HEK293 (cell line): ENCODE data around the gene RIGI.
"Not testable (repeated sequence)": the region's sequence is repeated elsewhere in the genome, so short reads cannot be mapped to it uniquely, and the experiment has no call there.

Experiments used
- GLI4 ChIP-seq: fragments of 450-650 bp; formaldehyde crosslinking; IDR thresholded peaks from 2 replicates; pipeline ENCODE4 v1.5.1; 2016; ENCODE audit warnings: missing biosample characterization, missing genetic modification characterization
- HOXC10 ChIP-seq: sonication (generic); formaldehyde crosslinking; IDR thresholded peaks from 2 replicates; pipeline ENCODE4 v1.8.1; 2023; ENCODE audit warnings: mild to moderate bottlenecking, missing genetic modification reagents
- MZF1 ChIP-seq: fragments of 450-650 bp; formaldehyde crosslinking; IDR thresholded peaks from 2 replicates; pipeline ENCODE4 v1.5.1; 2017; ENCODE audit warnings: missing biosample characterization, missing genetic modification characterization, borderline replicate concordance
- TRIM28 ChIP-seq: IDR thresholded peaks from 2 replicates; pipeline ENCODE4 v1.6.1; 2011; ENCODE audit warnings: low read length, control low read depth, borderline replicate concordance
- ZBTB7A ChIP-seq: fragments of 450-650 bp; formaldehyde crosslinking; IDR thresholded peaks from 2 replicates; pipeline ENCODE4 v1.5.1; 2016; ENCODE audit warnings: low read depth, missing biosample characterization, missing genetic modification characterization
- ZNF155 ChIP-seq: fragments of 450-650 bp; formaldehyde crosslinking; IDR thresholded peaks from 2 replicates; pipeline ENCODE4 v1.5.1; 2016; ENCODE audit warnings: missing biosample characterization, missing genetic modification characterization
- ZNF174 ChIP-seq: fragments of 450-650 bp; formaldehyde crosslinking; IDR thresholded peaks from 2 replicates; pipeline ENCODE4 v1.5.0; 2017; ENCODE audit warnings: missing biosample characterization, mild to moderate bottlenecking, missing genetic modification characterization
- ZNF302 ChIP-seq: fragments of 450-650 bp; formaldehyde crosslinking; IDR thresholded peaks from 2 replicates; pipeline ENCODE4 v1.5.1; 2016; ENCODE audit warnings: missing biosample characterization, missing genetic modification characterization, low read depth
- ZNF658 ChIP-seq: fragments of 450-650 bp; formaldehyde crosslinking; IDR thresholded peaks from 2 replicates; pipeline ENCODE4; 2016; ENCODE audit warnings: missing biosample characterization, missing genetic modification characterization
- TF ChIP-seq, protein P1 (sequence below): fragments of 450-650 bp; formaldehyde crosslinking; IDR thresholded peaks from 2 replicates; pipeline ENCODE4 v1.5.1; 2016; ENCODE audit warnings: missing biosample characterization, missing genetic modification characterization
- TF ChIP-seq, protein P2 (sequence below): fragments of 450-650 bp; formaldehyde crosslinking; IDR thresholded peaks from 2 replicates; pipeline ENCODE4 v1.5.1; 2016; ENCODE audit warnings: missing biosample characterization, missing genetic modification characterization
- TF ChIP-seq, protein P3 (sequence below): fragments of 450-650 bp; formaldehyde crosslinking; IDR thresholded peaks from 2 replicates; pipeline ENCODE4 v1.5.1; 2017; ENCODE audit warnings: missing biosample characterization, missing genetic modification characterization

DNA sequence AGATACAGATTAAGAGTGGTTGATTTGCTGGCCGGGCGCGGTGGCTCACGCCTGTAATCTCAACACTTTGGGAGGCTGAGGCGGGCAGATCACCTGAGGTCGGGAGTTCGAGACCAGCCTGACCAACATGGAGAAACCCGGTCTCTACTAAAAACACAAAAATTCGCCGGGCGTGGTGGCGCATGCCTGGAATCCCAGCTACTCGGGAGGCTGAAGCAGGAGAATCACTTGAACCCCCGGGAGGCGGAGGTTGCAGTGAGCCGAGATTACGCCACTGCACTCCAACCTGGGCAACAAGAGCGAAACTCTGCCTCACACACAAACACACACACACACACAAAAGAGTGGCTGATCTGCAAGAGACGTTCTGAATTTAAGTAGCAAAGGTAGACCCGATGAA is 22.2 kb upstream of the RIGI start:
- TF ChIP-seq GLI4; ZNF658 (tag by site-specific recombination); MZF1 (tag by site-specific recombination); ZNF155 (tag by site-specific recombination); ZNF302 (tag by site-specific recombination); HOXC10 (CRISPR knock-in tag); TRIM28; ZNF174 (tag by site-specific recombination); ZBTB7A (tag by site-specific recombination): not testable (repeated sequence)
- TF ChIP-seq, protein P1, sequence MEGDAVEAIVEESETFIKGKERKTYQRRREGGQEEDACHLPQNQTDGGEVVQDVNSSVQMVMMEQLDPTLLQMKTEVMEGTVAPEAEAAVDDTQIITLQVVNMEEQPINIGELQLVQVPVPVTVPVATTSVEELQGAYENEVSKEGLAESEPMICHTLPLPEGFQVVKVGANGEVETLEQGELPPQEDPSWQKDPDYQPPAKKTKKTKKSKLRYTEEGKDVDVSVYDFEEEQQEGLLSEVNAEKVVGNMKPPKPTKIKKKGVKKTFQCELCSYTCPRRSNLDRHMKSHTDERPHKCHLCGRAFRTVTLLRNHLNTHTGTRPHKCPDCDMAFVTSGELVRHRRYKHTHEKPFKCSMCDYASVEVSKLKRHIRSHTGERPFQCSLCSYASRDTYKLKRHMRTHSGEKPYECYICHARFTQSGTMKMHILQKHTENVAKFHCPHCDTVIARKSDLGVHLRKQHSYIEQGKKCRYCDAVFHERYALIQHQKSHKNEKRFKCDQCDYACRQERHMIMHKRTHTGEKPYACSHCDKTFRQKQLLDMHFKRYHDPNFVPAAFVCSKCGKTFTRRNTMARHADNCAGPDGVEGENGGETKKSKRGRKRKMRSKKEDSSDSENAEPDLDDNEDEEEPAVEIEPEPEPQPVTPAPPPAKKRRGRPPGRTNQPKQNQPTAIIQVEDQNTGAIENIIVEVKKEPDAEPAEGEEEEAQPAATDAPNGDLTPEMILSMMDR = not testable (repeated sequence)
- TF ChIP-seq, protein P2, sequence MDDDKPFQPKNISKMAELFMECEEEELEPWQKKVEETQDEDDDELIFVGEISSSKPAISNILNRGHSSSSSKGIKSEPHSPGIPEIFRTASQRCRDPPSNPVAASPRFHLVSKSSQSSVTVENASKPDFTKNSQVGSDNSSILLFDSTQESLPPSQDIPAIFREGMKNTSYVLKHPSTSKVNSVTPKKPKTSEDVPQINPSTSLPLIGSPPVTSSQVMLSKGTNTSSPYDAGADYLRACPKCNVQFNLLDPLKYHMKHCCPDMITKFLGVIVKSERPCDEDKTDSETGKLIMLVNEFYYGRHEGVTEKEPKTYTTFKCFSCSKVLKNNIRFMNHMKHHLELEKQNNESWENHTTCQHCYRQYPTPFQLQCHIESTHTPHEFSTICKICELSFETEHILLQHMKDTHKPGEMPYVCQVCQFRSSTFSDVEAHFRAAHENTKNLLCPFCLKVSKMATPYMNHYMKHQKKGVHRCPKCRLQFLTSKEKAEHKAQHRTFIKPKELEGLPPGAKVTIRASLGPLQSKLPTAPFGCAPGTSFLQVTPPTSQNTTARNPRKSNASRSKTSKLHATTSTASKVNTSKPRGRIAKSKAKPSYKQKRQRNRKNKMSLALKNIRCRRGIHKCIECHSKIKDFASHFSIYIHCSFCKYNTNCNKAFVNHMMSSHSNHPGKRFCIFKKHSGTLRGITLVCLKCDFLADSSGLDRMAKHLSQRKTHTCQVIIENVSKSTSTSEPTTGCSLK (tag by site-specific recombination) = not testable (repeated sequence)
- TF ChIP-seq, protein P3, sequence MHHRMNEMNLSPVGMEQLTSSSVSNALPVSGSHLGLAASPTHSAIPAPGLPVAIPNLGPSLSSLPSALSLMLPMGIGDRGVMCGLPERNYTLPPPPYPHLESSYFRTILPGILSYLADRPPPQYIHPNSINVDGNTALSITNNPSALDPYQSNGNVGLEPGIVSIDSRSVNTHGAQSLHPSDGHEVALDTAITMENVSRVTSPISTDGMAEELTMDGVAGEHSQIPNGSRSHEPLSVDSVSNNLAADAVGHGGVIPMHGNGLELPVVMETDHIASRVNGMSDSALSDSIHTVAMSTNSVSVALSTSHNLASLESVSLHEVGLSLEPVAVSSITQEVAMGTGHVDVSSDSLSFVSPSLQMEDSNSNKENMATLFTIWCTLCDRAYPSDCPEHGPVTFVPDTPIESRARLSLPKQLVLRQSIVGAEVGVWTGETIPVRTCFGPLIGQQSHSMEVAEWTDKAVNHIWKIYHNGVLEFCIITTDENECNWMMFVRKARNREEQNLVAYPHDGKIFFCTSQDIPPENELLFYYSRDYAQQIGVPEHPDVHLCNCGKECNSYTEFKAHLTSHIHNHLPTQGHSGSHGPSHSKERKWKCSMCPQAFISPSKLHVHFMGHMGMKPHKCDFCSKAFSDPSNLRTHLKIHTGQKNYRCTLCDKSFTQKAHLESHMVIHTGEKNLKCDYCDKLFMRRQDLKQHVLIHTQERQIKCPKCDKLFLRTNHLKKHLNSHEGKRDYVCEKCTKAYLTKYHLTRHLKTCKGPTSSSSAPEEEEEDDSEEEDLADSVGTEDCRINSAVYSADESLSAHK (tag by site-specific recombination) = not testable (repeated sequence)
